RWPE2 (cell line): ENCODE results near the gene MARK3.

Source experiments
- ATAC-seq: fragments of 200-7000 bp; cut with Tn5 transposase; 3 replicates; pipeline ENCODE4 v1.9.1; 2021; ENCODE audit warnings: low read depth
- DNase-seq: peaks from one replicate; pipeline ENCODE4 v3.0.0-alpha.2; 2020; ENCODE audit warnings: low spot score
- H3K27ac ChIP-seq: fragments of 450-650 bp; 2 replicates; pipeline ENCODE4 v1.5.1; 2017; ENCODE audit warnings: mild to moderate bottlenecking; ENCODE audit not compliant: poor library complexity, severe bottlenecking
- H3K27me3 ChIP-seq: fragments of 250-450 bp; sonication (Bioruptor Pico); 2 replicates; pipeline ENCODE4 v1.5.1; 2021; ENCODE audit warnings: mild to moderate bottlenecking, moderate library complexity; ENCODE audit not compliant: insufficient read depth, poor library complexity, severe bottlenecking
- H3K36me3 ChIP-seq: fragments of 250-450 bp; sonication (Bioruptor Pico); 2 replicates; pipeline ENCODE4 v1.5.1; 2020; ENCODE audit warnings: low read depth, mild to moderate bottlenecking, moderate library complexity
- H3K4me1 ChIP-seq: fragments of 250-450 bp; sonication (Bioruptor Pico); 2 replicates; pipeline ENCODE4 v1.5.1; 2021; ENCODE audit warnings: mild to moderate bottlenecking, moderate library complexity; ENCODE audit not compliant: insufficient read depth, poor library complexity, severe bottlenecking
- H3K4me3 ChIP-seq: fragments of 250-450 bp; sonication (Bioruptor Pico); 2 replicates; pipeline ENCODE4 v1.5.1; 2021; ENCODE audit warnings: mild to moderate bottlenecking, moderate library complexity; ENCODE audit not compliant: severe bottlenecking
- H3K9me3 ChIP-seq: fragments of 250-450 bp; sonication (Bioruptor Pico); 2 replicates; pipeline ENCODE4 v1.5.1; 2021; ENCODE audit warnings: mild to moderate bottlenecking, moderate library complexity; ENCODE audit not compliant: severe bottlenecking
- TF ChIP-seq, protein P1 (sequence below): fragments of 450-650 bp; IDR thresholded peaks from one replicate; pipeline ENCODE4 v1.5.1; 2017; ENCODE audit warnings: mild to moderate bottlenecking, moderate library complexity; ENCODE audit not compliant: poor library complexity, severe bottlenecking

MARK3 gene

DNA sequence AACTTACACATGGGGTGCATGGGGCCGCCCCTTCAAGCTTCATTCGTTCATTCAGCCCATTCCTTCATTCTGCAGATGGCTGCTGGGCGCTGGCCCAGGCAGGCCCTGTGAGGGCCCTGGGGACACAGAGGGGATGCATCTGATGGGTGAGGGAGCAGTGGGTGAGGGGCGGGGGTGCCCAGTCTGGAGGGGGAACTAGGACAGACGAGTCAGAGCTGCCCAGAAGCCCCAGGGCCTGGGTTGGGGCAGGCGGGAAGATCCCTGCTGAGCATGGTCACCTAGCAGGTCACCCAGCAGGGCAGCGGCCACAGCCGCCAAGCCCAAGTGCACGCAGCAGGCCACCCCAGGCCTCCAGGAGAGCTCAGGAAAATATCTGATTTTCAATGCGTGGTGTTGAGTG is 157.9 kb downstream of the MARK3 start:
- no peak overlapping the region for H3K4me3 ChIP-seq
- no peak for DNase-seq
- ATAC-seq: no peak

GRCh38 chr14:103543721-103544387 is 158.6 kb downstream of the MARK3 start:
- Histone ChIP-seq H3K27me3 (no peaks in the 10 kb centered on the region), H3K4me1 (peaks cover 29% of the 10 kb centered on the region), H3K4me3 (no peak overlapping the region), H3K9me3 (no peaks in the 10 kb centered on the region), H3K36me3 (no peaks in the 10 kb centered on the region), H3K27ac (no peak overlapping the region)
- TF ChIP-seq, protein P1, sequence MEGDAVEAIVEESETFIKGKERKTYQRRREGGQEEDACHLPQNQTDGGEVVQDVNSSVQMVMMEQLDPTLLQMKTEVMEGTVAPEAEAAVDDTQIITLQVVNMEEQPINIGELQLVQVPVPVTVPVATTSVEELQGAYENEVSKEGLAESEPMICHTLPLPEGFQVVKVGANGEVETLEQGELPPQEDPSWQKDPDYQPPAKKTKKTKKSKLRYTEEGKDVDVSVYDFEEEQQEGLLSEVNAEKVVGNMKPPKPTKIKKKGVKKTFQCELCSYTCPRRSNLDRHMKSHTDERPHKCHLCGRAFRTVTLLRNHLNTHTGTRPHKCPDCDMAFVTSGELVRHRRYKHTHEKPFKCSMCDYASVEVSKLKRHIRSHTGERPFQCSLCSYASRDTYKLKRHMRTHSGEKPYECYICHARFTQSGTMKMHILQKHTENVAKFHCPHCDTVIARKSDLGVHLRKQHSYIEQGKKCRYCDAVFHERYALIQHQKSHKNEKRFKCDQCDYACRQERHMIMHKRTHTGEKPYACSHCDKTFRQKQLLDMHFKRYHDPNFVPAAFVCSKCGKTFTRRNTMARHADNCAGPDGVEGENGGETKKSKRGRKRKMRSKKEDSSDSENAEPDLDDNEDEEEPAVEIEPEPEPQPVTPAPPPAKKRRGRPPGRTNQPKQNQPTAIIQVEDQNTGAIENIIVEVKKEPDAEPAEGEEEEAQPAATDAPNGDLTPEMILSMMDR: no peak
- DNase-seq (no peak), ATAC-seq (no peak)

More for the DNA sequence above, 157.9 kb downstream of the MARK3 start:
- Histone ChIP-seq H3K27ac (no peak overlapping the region), H3K4me1 (peaks cover 29% of the 10 kb centered on the region), H3K27me3 (no peaks in the 10 kb centered on the region), H3K36me3 (no peaks in the 10 kb centered on the region), H3K9me3 (no peaks in the 10 kb centered on the region)
- TF ChIP-seq, protein P1: no peak

- Histone ChIP-seq H3K36me3 (no peaks in the 10 kb centered on the region), H3K9me3 (no peaks in the 10 kb centered on the region), H3K4me3 (no peak overlapping the region), H3K4me1 (peaks cover 27% of the 10 kb centered on the region), H3K27me3 (no peaks in the 10 kb centered on the region), H3K27ac (no peak overlapping the region)
- TF ChIP-seq, protein P1: no peak
- no peak for DNase-seq
- ATAC-seq: no peak
Observed at GRCh38 chr14:103544388-103545218, 159.4 kb downstream of the MARK3 start.

GRCh38 chr14:103545219-103545914 is 160.2 kb downstream of the MARK3 start:
- H3K27ac ChIP-seq: no peak overlapping the region
- no peak for ATAC-seq

More at GRCh38 chr14:103545219-103545914, 160.2 kb downstream of the MARK3 start:
- no peak for DNase-seq
- H3K4me3 ChIP-seq: no peak overlapping the region
- H3K9me3 ChIP-seq: no peaks in the 10 kb centered on the region
- peaks cover 19% of the 10 kb centered on the region for H3K4me1 ChIP-seq
- H3K27me3 ChIP-seq: no peaks in the 10 kb centered on the region
- H3K36me3 ChIP-seq: no peaks in the 10 kb centered on the region
- TF ChIP-seq, protein P1: no peak
